Neuronal stem cell (in vitro differentiated cells): ENCODE data around the gene RXFP2.

Experiments
- DNase-seq: peaks from one replicate; pipeline ENCODE4 v3.0.0-alpha.2; 2013; ENCODE audit warnings: low spot score
- H2AFZ ChIP-seq: one replicate; pipeline ENCODE4 v1.6.1; 2013; ENCODE audit warnings: mild to moderate bottlenecking, low read length, inconsistent platforms
- H2AK5ac ChIP-seq: 2 replicates; pipeline ENCODE4 v1.6.1; 2013; ENCODE audit warnings: low read depth, mild to moderate bottlenecking, inconsistent platforms, low read length, moderate library complexity, mixed read lengths
- H2BK120ac ChIP-seq: 2 replicates; pipeline ENCODE4 v1.6.1; 2013; ENCODE audit warnings: low read depth, mild to moderate bottlenecking, inconsistent platforms, low read length, moderate library complexity, mixed read lengths
- H2BK12ac ChIP-seq: one replicate; pipeline ENCODE4 v1.6.1; 2013; ENCODE audit warnings: low read length, inconsistent platforms
- H2BK15ac ChIP-seq: 2 replicates; pipeline ENCODE4 v1.6.1; 2013; ENCODE audit warnings: mild to moderate bottlenecking, low read length, inconsistent platforms, mixed read lengths
- H2BK5ac ChIP-seq: one replicate; pipeline ENCODE4 v1.6.1; 2013; ENCODE audit warnings: inconsistent platforms, mild to moderate bottlenecking, low read length, moderate library complexity
- H3K14ac ChIP-seq: one replicate; pipeline ENCODE4 v1.6.1; 2013; ENCODE audit warnings: low read length, inconsistent platforms
- H3K18ac ChIP-seq: 2 replicates; pipeline ENCODE4 v1.6.1; 2013; ENCODE audit warnings: low read length, inconsistent platforms
- H3K23ac ChIP-seq: 2 replicates; pipeline ENCODE4 v1.6.1; 2013; ENCODE audit warnings: low read depth, mild to moderate bottlenecking, mixed read lengths, low read length, inconsistent platforms; ENCODE audit not compliant: poor library complexity
- H3K27ac ChIP-seq: replicated peaks from 3 replicates; pipeline ENCODE4 v1.5.1; 2013; ENCODE audit warnings: low read length, inconsistent platforms
- H3K27me3 ChIP-seq, 3 experiments: 2 replicates each; pipeline ENCODE4 v1.6.1; 2013; ENCODE audit warnings: low read length in 3 of 3, mild to moderate bottlenecking in 2 of 3, inconsistent platforms in 1 of 3, low read depth in 1 of 3, mixed read lengths in 1 of 3, moderate library complexity in 1 of 3; ENCODE audit not compliant: control insufficient read depth in 3 of 3, insufficient read depth in 3 of 3
- H3K36me3 ChIP-seq, 2 donors: replicated peaks in 1 of 2; 2 replicates each; pipeline ENCODE4 v1.6.1; 2013; ENCODE audit warnings: low read length in 2 of 2; ENCODE audit not compliant: control insufficient read depth in 2 of 2, insufficient read depth in 2 of 2
- H3K4ac ChIP-seq: 2 replicates; pipeline ENCODE4 v1.6.1; 2013; ENCODE audit warnings: inconsistent platforms, mild to moderate bottlenecking, low read length, moderate library complexity
- H3K4me1 ChIP-seq, 2 donors: 1 replicate in 1 of 2; 2 replicates in 1 of 2; pipeline ENCODE4 v1.6.1; 2013; ENCODE audit warnings: low read length in 2 of 2, low read depth in 1 of 2; ENCODE audit not compliant: control insufficient read depth in 2 of 2, insufficient read depth in 1 of 2
- H3K4me2 ChIP-seq: one replicate; pipeline ENCODE4 v1.6.1; 2013; ENCODE audit warnings: mild to moderate bottlenecking, low read length, inconsistent platforms; ENCODE audit not compliant: insufficient read depth, poor library complexity, severe bottlenecking
- H3K4me3 ChIP-seq, 2 donors: 2 replicates each; pipeline ENCODE4 v1.5.1; 2013; ENCODE audit warnings: low read length in 2 of 2, mild to moderate bottlenecking in 2 of 2, inconsistent platforms in 1 of 2, moderate library complexity in 1 of 2
- H3K79me1 ChIP-seq: one replicate; pipeline ENCODE4 v1.6.1; 2013; ENCODE audit warnings: low read depth, mild to moderate bottlenecking, inconsistent platforms, low read length, moderate library complexity
- H3K9ac ChIP-seq: one replicate; pipeline ENCODE4 v1.6.1; 2013; ENCODE audit warnings: mild to moderate bottlenecking, low read depth, low read length, inconsistent platforms; ENCODE audit not compliant: poor library complexity
- H3K9me3 ChIP-seq, 2 donors: replicated peaks in 1 of 2; 2 replicates each; pipeline versions ENCODE3 to v1.6.1; 2013; ENCODE audit warnings: low read length in 2 of 2, mild to moderate bottlenecking in 2 of 2, inconsistent platforms in 1 of 2, low read depth in 1 of 2, mixed read lengths in 1 of 2, moderate library complexity in 1 of 2; ENCODE audit not compliant: control insufficient read depth in 2 of 2, insufficient read depth in 1 of 2
- H4K8ac ChIP-seq: one replicate; pipeline ENCODE4 v1.6.1; 2013; ENCODE audit warnings: low read depth, mild to moderate bottlenecking, inconsistent platforms, low read length, moderate library complexity
- H4K91ac ChIP-seq: one replicate; pipeline ENCODE4 v1.6.1; 2013; ENCODE audit warnings: low read length, low read depth, mild to moderate bottlenecking, inconsistent platforms; ENCODE audit not compliant: poor library complexity
- WGBS, 2 donors: extraction: QIAGEN DNeasy Blood & Tissue Kit; methylation state at CpG; one replicate each; pipeline ENCODE4 v1.1.7; 2013; ENCODE audit warnings: missing lambda C conversion rate in 2 of 2, mixed read lengths in 1 of 2; ENCODE audit not compliant: insufficient read length in 2 of 2, insufficient replicate concordance in 1 of 2; ENCODE audit errors: extremely low coverage in 2 of 2; 5-methylcytosine and 5-hydroxymethylcytosine counted together

RXFP2 gene

DNA sequence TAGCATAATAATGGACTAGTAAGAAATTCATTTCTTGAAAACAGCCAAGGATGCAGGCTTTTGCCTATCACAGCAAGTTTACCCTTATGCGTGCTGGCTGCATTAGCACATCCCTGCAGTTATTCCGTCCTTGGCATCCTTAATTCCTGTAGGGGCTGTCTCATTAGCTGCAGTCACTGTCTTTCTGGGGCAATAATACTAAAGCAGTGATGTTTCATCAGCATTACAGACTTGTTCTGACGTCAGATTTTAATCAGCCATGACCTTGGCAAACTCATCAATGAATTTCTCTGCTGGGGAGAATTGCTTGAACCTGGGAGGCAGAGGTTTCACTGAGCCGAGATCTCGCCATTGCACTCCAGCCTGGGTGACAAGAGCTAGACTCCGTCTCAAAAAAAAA is 103.7 kb downstream of the RXFP2 start:
- no peak overlapping the region for H2BK5ac ChIP-seq
- no peak overlapping the region for H2BK120ac ChIP-seq
- no peak overlapping the region for H2AFZ ChIP-seq
- no peak overlapping the region for H3K23ac ChIP-seq
- DNase-seq = no peak
- H4K8ac ChIP-seq = no peak overlapping the region
- H3K4me1 ChIP-seq = peaks cover 0 to 2% of the 10 kb centered on the region in 2 donors
- H3K9me3 ChIP-seq = no peaks in the 10 kb centered on the region
- H2BK12ac ChIP-seq = no peak overlapping the region
- no CpG with 5 or more reads among the region's 6 CpGs for WGBS, 2 donors
- H2AK5ac ChIP-seq = no peak overlapping the region
- peaks cover 3 to 36% (median 25%) of the 10 kb centered on the region in 3 experiments for H3K27me3 ChIP-seq
- no peak overlapping the region for H2BK15ac ChIP-seq
- no peak overlapping the region for H3K4ac ChIP-seq
- no peak overlapping the region for H3K14ac ChIP-seq
- H3K4me2 ChIP-seq = no peak overlapping the region
- no peak overlapping the region for H3K4me3 ChIP-seq
- no peaks in the 10 kb centered on the region for H3K36me3 ChIP-seq
- no peak overlapping the region for H3K27ac ChIP-seq
- H3K9ac ChIP-seq = no peak overlapping the region
- H3K79me1 ChIP-seq = no peaks in the 10 kb centered on the region
- H3K18ac ChIP-seq = no peak overlapping the region
- no peak overlapping the region for H4K91ac ChIP-seq

- Histone ChIP-seq H2AK5ac (no peak overlapping the region), H2BK5ac (no peak overlapping the region), H3K4ac (no peak overlapping the region), H2BK12ac (no peak overlapping the region), H2AFZ (peak overlapping the region; percentile 98), H3K9ac (no peak overlapping the region), H4K8ac (no peak overlapping the region), H2BK120ac (no peak overlapping the region), H3K9me3 (no peaks in the 10 kb centered on the region), H4K91ac (no peak overlapping the region), H3K18ac (no peak overlapping the region), H2BK15ac (no peak overlapping the region), H3K36me3 (no peaks in the 10 kb centered on the region), H3K14ac (no peak overlapping the region), H3K27me3 (peaks cover 3 to 53% (median 36%) of the 10 kb centered on the region in 3 experiments), H3K79me1 (no peaks in the 10 kb centered on the region), H3K4me1 (peaks cover 0 to 2% of the 10 kb centered on the region in 2 donors), H3K27ac (no peak overlapping the region), H3K4me3 (peak overlapping the region; percentile 50 to 88), H3K4me2 (peak overlapping the region; percentile 95), H3K23ac (no peak overlapping the region)
- peak; percentile 90 for DNase-seq
- no CpG with 5 or more reads among the region's 74 CpGs for WGBS, 2 donors
Observed at GRCh38 chr13:31846182-31846938, 107.0 kb downstream of the RXFP2 start.

GRCh38 chr13:31846961-31847752 is 107.8 kb downstream of the RXFP2 start:
- Histone ChIP-seq H3K4me3 (peak overlapping the region; percentile 50 to 88), H2AK5ac (no peak overlapping the region), H2BK120ac (no peak overlapping the region), H2BK5ac (no peak overlapping the region), H3K18ac (peak overlapping the region; percentile 84), H4K8ac (no peak overlapping the region), H3K9me3 (no peaks in the 10 kb centered on the region), H2BK12ac (no peak overlapping the region), H3K36me3 (no peaks in the 10 kb centered on the region), H3K4me2 (peak overlapping the region; percentile 73), H2AFZ (peak overlapping the region; percentile 98), H4K91ac (no peak overlapping the region), H3K79me1 (no peaks in the 10 kb centered on the region), H2BK15ac (no peak overlapping the region), H3K27me3 (peaks cover 3 to 53% (median 38%) of the 10 kb centered on the region in 3 experiments), H3K9ac (no peak overlapping the region), H3K4me1 (peaks cover 0 to 2% of the 10 kb centered on the region in 2 donors), H3K14ac (no peak overlapping the region), H3K4ac (no peak overlapping the region), H3K23ac (no peak overlapping the region), H3K27ac (no peak overlapping the region)
- no CpG with 5 or more reads among the region's 34 CpGs for WGBS, 2 donors
- DNase-seq = no peak

- Histone ChIP-seq H3K9me3 (no peaks in the 10 kb centered on the region), H3K4ac (no peak overlapping the region), H2BK120ac (no peak overlapping the region), H2BK12ac (no peak overlapping the region), H2AFZ (no peak overlapping the region), H3K23ac (no peak overlapping the region), H2BK5ac (no peak overlapping the region), H2AK5ac (no peak overlapping the region), H3K18ac (no peak overlapping the region), H3K36me3 (no peaks in the 10 kb centered on the region), H3K27ac (no peak overlapping the region), H4K8ac (no peak overlapping the region), H3K4me1 (peaks cover 0 to 2% of the 10 kb centered on the region in 2 donors), H3K4me2 (no peak overlapping the region), H3K4me3 (no peak overlapping the region), H3K9ac (no peak overlapping the region), H4K91ac (no peak overlapping the region), H3K14ac (no peak overlapping the region), H3K27me3 (peaks cover 3 to 51% (median 38%) of the 10 kb centered on the region in 3 experiments), H2BK15ac (no peak overlapping the region), H3K79me1 (no peaks in the 10 kb centered on the region)
- WGBS, 2 donors = no CpG with 5 or more reads among the region's 7 CpGs
- DNase-seq = no peak
Observed at GRCh38 chr13:31848621-31849020, 109.3 kb downstream of the RXFP2 start.
